GM10266 (cell line): Measurements from ENCODE around the gene TMEM17.

ENCODE experiments used
- DNase-seq: peaks from one replicate; pipeline ENCODE4 v3.0.0; 2012; ENCODE audit errors: extremely low spot score
- TF ChIP-seq, protein P1 (sequence below): IDR thresholded peaks from 2 replicates; pipeline ENCODE4 v1.5.1; 2012; ENCODE audit warnings: mild to moderate bottlenecking, low read depth; ENCODE audit not compliant: control insufficient read depth, insufficient read depth; ENCODE audit errors: missing control alignments

Gene TMEM17

DNA sequence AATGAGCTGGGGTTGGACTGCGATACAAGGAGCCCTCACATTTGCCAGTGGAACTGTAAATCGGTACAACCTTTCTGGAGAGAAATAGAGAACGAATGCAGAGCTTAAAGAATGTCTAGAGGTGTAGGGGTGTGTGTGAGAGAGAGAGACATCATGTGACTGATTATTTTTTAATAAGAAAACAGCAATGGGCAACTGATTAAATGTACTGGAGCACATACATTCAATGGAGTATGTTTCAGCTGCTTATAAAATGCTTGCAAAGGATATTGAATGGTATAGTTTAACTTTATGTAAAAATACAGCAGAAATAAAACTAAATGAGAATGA, 391 bp upstream of the TMEM17 start:
- DNase-seq = no peak
- TF ChIP-seq, protein P1, sequence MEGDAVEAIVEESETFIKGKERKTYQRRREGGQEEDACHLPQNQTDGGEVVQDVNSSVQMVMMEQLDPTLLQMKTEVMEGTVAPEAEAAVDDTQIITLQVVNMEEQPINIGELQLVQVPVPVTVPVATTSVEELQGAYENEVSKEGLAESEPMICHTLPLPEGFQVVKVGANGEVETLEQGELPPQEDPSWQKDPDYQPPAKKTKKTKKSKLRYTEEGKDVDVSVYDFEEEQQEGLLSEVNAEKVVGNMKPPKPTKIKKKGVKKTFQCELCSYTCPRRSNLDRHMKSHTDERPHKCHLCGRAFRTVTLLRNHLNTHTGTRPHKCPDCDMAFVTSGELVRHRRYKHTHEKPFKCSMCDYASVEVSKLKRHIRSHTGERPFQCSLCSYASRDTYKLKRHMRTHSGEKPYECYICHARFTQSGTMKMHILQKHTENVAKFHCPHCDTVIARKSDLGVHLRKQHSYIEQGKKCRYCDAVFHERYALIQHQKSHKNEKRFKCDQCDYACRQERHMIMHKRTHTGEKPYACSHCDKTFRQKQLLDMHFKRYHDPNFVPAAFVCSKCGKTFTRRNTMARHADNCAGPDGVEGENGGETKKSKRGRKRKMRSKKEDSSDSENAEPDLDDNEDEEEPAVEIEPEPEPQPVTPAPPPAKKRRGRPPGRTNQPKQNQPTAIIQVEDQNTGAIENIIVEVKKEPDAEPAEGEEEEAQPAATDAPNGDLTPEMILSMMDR = no peak

DNA sequence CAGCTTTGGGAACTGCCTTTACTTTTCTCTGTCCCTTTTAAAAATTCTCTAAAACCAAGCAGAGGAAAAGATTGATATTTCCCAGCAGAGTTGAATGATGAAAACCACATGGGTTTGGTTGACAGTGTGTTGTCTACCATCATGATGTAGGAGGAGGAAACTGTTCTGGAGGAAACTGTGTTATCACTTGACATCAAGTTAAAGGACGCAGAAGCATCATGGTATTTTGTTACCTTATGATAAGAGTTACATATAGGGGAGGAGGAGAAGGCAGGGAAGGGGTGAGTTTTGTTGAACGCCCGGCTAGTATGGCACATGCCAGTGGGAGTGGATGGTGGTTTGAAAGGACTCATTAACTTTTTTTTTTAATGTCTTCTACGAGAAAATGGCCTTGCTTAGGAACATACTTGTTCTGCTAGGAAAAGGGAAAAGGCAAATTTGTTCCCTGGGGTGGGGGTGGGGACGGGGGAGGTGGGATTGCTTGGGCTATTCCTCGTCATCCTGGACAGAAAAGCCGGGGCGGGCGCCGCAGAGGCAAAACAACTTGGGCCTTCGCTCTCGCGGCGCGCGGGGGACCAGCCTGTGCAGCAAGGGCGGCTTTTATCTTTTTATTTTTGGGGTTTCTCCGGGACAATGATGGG, 766 bp downstream of the TMEM17 start:
- TF ChIP-seq, protein P1 = no peak
- peak; percentile 16 for DNase-seq

DNA sequence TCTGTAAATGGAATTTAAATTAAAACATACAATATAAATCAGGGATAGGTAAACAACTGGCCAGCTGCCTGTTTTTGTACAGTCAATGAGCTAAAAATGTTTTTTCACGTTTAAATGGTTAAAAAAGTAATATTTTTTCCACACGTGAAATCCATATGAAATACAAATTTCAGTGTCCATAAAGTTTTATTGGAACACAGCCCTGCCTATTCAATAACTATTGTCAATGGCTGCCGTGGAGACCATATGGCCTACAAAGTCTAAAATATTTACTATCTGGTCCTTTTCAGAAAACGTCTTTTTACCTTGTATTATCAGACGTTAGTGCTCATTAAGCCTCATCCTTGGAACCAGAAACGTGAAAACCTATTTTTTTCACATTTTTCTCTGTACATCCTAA, 1.3 kb downstream of the TMEM17 start:
- TF ChIP-seq, protein P1 = no peak
- DNase-seq = no peak

DNA sequence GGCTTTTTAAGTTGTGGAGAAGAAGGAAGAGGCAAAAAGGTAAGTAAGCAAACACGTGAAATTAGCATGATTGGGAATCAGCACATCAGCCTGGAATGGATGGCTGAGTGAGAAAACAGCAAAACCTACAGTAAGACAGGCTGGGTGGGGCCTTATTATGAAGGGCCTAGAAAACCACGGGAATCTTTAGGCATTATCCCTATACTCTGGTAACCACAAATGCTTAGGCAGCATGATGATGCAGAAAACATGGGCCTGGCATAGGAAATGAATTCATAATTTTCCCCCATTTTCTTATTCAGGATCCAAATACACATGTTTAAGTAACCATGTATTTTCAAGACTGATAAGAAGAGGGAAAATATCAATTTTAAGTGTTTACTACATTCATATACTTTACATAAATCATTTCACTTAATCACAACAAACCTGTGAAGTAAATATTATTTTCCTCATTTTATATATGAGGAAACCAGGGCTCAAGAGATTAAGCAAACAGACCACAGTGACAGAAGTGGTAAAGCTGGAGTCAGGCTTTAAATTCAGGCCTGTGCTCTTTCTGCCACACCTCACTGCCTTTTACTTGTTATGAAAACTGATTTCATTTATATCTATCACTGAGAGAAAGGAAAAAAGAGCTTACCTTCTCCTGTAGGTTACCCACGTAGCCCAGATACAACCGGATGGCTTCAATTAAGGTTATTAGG, 4.0 kb downstream of the TMEM17 start:
- no peak for DNase-seq

DNA sequence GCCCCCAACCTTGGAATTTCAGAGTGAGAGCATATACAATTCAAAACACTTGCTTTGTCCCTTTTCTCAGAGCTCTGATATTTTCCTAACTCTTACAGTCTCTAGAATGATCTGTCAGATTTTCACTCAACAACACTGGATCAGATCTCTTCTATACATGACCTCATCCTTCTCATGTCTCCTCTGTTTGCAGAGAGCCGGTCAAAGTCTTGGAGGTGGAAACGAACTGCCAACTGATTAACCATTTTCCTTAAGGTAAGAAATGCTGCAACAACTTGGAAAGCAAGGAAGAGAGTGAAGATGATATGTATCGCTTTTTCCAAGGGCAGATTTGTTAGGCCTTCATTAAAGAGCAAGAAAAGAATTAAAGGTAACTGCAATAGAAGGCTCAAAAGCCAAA, 4.9 kb downstream of the TMEM17 start:
- no peak for DNase-seq
- TF ChIP-seq, protein P1 = no peak

More for the DNA sequence above, 4.0 kb downstream of the TMEM17 start:
- TF ChIP-seq, protein P1 = no peak

DNA sequence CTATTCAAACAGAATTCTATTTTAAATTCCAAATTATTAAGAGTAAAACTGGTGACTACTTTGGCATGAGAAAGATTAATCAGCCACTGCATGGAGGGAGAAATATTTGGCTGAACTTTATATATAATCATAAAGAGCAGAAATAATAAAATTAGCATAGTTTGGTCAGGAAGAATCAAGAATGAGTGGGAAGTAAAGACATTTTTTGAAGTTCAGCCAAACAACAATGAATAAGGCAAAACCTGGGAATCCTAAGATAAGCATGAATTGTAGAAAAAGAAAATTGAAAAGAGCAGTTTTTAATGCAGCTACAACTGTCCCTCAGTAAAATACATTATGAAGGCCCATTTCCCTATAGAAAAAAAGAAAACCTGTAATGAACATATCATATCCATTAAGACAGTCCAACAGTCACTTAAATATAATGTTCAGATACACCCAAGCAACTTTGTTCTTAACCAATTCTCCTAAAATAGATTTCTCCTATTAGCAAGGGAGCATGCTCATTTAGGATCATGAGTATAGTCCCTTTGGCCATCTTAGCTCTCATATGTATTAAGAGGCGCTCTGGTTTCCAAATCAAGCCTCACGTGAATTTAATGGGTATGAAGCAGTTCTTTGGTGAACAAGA, 6.5 kb downstream of the TMEM17 start:
- DNase-seq = no peak
- TF ChIP-seq, protein P1 = no peak

DNA sequence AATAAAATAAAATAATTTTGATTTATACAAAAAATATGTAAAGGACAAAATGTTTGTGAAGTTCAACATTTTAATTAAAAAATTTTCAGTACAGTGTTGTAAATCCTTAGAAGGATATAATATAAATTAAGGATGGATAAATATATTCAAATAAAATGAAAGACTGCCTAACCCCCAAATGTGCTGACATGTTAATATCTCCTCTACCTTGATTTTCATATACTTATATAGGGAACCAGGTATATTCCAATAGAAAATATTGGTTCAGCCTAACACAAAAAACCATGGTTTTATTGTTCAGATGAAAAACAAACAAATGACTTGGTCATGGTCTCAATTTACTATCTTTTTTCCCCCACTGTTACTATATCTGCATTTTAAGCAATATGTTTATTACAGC, 7.3 kb downstream of the TMEM17 start:
- no peak for DNase-seq
- TF ChIP-seq, protein P1 = no peak
